Right atrium auricular region (tissue), 2 donors: Measurements from ENCODE around the gene KLF16. TPM values are rescaled to one million over a fixed set of nuclear protein-coding genes. Genes with fewer than 3 reads are reported as not detected.

Source experiments
- DNase-seq: peaks from one replicate; pipeline ENCODE4 v3.0.0-alpha.2; 2019; ENCODE audit warnings: low spot score
- H3K27ac ChIP-seq, 2 donors: fragments of 200-600 bp; sonication (generic); 1 replicate in 1 of 2; 2 replicates in 1 of 2; pipeline ENCODE4 v1.5.1; 2016 to 2019
- H3K27me3 ChIP-seq, 2 donors: fragments of 200-600 bp; sonication (generic); one replicate each; pipeline versions ENCODE4 v1.5.1 to v1.6.0; 2017 to 2019
- H3K36me3 ChIP-seq: fragments of 200-600 bp; sonication (generic); one replicate; pipeline ENCODE4 v1.5.1; 2016
- H3K4me1 ChIP-seq, 2 donors: fragments of 200-600 bp; sonication (generic); one replicate each; pipeline versions ENCODE4 v1.5.1 to v1.6.0; 2017 to 2019
- H3K4me3 ChIP-seq, 2 donors: fragments of 200-600 bp; sonication (generic); 1 replicate in 1 of 2; 2 replicates in 1 of 2; pipeline ENCODE4 v1.5.1; 2017 to 2019; ENCODE audit warnings: mild to moderate bottlenecking in 1 of 2, moderate library complexity in 1 of 2
- H3K9me3 ChIP-seq, 2 donors: fragments of 200-600 bp; sonication (generic); one replicate each; pipeline ENCODE4 v1.5.1; 2019
- total RNA-seq, 2 donors: library from RNA; depleted of rRNA; stranded (reverse); fragments of >200 nt; gene quantifications; one replicate each; pipeline ENCODE4 v1.1.0, GENCODE V29; 2016
- TF ChIP-seq, protein P1 (sequence below), 2 donors: fragments of 200-600 bp; sonication (generic); IDR thresholded peaks; one replicate each; pipeline ENCODE4 v1.5.1; 2019; ENCODE audit warnings: antibody characterized with exemption in 2 of 2

Gene KLF16
- total RNA-seq, 2 donors from 2014 or later = 4.4 to 5.6 TPM

DNA sequence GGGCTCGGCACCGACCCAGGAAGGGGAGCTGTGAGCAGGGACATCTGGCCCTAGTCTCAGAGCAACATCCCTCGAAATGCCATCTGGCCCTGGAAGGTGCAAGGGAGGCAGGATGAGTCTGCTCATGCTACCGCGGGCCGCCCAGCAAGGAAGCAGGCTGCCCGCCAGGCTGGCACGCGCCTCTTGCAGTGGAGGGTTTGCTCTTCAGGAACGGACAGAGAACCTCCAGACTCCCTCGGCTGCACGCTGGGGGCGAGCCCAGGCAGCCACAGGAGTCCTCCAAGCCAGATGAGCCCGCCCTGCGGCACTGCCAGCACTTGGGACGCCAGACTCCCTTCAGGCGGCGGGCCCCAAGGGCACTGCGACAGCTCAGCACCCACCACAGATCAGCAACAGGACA is 41.2 kb downstream of the KLF16 start:
- Histone ChIP-seq H3K4me3 (no peak overlapping the region), H3K27me3 (no peaks in the 10 kb centered on the region), H3K27ac (no peak overlapping the region), H3K4me1 (peaks cover 0 to 10% of the 10 kb centered on the region in 2 donors), H3K9me3 (no peaks in the 10 kb centered on the region), H3K36me3 (peaks cover 78% of the 10 kb centered on the region)
- TF ChIP-seq, protein P1, sequence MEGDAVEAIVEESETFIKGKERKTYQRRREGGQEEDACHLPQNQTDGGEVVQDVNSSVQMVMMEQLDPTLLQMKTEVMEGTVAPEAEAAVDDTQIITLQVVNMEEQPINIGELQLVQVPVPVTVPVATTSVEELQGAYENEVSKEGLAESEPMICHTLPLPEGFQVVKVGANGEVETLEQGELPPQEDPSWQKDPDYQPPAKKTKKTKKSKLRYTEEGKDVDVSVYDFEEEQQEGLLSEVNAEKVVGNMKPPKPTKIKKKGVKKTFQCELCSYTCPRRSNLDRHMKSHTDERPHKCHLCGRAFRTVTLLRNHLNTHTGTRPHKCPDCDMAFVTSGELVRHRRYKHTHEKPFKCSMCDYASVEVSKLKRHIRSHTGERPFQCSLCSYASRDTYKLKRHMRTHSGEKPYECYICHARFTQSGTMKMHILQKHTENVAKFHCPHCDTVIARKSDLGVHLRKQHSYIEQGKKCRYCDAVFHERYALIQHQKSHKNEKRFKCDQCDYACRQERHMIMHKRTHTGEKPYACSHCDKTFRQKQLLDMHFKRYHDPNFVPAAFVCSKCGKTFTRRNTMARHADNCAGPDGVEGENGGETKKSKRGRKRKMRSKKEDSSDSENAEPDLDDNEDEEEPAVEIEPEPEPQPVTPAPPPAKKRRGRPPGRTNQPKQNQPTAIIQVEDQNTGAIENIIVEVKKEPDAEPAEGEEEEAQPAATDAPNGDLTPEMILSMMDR (IDR thresholded peaks at IDR 0.05) = no peak
- DNase-seq = no peak

GRCh38 chr19:1819341-1820255 is 43.8 kb downstream of the KLF16 start:
- TF ChIP-seq, protein P1 (IDR thresholded peaks at IDR 0.05) = no peak
- H3K4me1 ChIP-seq = no peaks in the 10 kb centered on the region
- H3K4me3 ChIP-seq = no peak overlapping the region
- DNase-seq = no peak
- H3K9me3 ChIP-seq = no peaks in the 10 kb centered on the region
- no peak overlapping the region for H3K27ac ChIP-seq
- peaks cover 91% of the 10 kb centered on the region for H3K36me3 ChIP-seq
- no peaks in the 10 kb centered on the region for H3K27me3 ChIP-seq

DNA sequence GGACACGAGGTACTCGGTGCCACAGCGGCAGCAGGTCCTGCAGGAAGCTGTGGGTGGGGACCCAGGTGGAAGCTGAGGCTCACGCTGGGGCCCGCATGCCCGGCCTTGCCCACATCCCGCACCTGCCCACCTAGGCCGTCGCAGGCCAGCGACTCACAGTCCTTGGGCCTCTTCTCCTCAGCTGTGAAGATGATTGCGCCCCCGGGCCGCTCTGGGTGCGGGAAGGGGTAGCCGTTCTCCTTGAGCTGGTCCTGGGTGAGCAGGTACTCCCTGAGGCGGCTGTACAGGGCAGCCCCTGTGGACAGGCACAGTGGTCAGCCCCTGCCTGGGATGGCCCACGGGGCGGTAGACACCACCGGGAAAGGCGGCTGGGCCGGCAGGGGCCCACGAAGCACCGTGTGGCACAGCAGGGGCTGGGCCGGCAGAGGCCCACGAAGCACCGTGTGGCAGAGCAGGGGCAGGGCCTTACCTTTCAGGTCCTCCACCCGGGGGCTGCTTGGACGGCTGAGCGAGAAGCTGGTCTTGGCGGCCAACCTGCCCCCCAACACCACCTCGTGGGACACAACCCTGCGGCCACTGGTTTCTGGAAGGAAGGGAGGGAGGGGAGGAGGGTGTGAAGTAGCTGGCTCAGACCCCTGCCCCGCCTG is 44.7 kb downstream of the KLF16 start:
- peaks cover 84% of the 10 kb centered on the region for H3K36me3 ChIP-seq

GRCh38 chr19:1817553-1818179 is 45.7 kb downstream of the KLF16 start:
- Histone ChIP-seq H3K36me3 (peaks cover 76% of the 10 kb centered on the region), H3K9me3 (no peaks in the 10 kb centered on the region), H3K27me3 (no peaks in the 10 kb centered on the region), H3K4me3 (no peak overlapping the region), H3K27ac (no peak overlapping the region), H3K4me1 (peaks cover 0 to 11% of the 10 kb centered on the region in 2 donors)
- DNase-seq = no peak
- TF ChIP-seq, protein P1 (IDR thresholded peaks at IDR 0.05) = no peak

More for the DNA sequence above, 44.7 kb downstream of the KLF16 start:
- peaks cover 0 to under 1% of the 10 kb centered on the region in 2 donors for H3K4me1 ChIP-seq
- TF ChIP-seq, protein P1 (IDR thresholded peaks at IDR 0.05) = no peak
- no peaks in the 10 kb centered on the region for H3K27me3 ChIP-seq
- no peak for DNase-seq
- H3K27ac ChIP-seq = no peak overlapping the region
- H3K9me3 ChIP-seq = no peaks in the 10 kb centered on the region
- H3K4me3 ChIP-seq = no peak overlapping the region

DNA sequence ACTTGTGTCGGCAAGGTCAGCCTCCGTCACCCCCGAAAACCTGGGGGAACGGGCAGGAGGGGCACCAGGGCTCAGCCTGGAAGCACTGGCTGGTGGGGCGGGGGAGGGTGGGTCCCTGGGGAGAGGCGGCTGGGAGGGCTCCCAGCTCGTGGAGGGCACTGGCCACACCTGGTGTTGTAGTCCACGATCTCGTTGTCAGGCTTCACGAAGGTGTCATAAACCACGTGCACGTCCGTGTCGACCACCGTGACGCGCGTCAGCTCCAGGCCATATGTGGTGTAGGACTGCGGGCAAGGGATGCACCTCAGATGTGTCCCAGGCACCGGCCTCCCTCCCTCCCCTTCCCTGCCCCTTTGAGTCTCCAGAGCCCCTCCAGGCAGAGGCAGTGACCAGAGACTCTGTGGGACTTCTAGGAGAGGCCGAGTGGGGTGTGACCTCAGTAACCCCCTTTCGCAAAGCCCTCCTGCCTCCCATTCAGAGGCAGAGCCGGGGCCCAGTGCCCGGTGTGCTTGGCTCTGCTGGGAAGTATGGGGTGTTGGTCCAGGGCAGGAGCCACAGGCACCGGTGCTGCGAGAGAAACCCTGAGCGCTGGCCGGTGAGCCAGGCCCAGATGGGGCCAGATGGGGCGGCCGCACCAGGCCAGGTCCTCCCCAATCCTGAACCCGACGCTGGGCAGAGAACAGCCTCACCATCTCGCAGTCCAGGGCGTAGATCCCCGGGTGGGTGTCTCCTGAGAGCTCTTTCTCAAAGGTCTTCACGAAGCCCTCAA is 46.7 kb downstream of the KLF16 start:
- Histone ChIP-seq H3K9me3 (no peaks in the 10 kb centered on the region), H3K4me1 (peaks cover 0 to 18% of the 10 kb centered on the region in 2 donors), H3K27me3 (no peaks in the 10 kb centered on the region), H3K36me3 (peaks cover 67% of the 10 kb centered on the region), H3K4me3 (no peak overlapping the region), H3K27ac (no peak overlapping the region)
- TF ChIP-seq, protein P1 (IDR thresholded peaks at IDR 0.05) = no peak
- DNase-seq = no peak
